ENCODE data around the gene IDH3A.

The IDH3A gene

GRCh38 chr15:78213425-78213750, 64.2 kb downstream of the IDH3A start:
- in situ Hi-C loops (cut with HindIII; ENCODE audit: low sequenced_read_pairs): no loop called here

DNA sequence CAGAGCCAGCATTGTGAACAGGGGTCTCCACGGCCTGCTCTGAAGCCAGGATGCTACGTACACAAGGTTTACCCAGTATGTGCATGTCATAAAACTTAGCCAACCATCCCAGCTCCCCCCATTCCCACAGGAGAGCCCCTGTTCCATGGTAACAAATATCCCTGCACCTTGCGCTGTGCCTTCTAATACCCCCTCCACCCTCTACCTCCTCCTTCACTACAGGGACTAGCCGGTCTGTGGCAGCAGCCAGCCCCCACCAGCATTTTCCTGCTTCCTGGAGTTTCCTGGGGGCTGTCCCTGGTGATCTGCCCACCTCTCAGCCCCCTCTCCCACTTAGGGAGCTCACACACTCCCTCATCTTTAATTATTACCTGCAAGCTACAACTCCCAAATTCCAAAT, 64.8 kb downstream of the IDH3A start:
- in situ Hi-C loops (cut with HindIII; ENCODE audit: low sequenced_read_pairs): no loop called here

DNA sequence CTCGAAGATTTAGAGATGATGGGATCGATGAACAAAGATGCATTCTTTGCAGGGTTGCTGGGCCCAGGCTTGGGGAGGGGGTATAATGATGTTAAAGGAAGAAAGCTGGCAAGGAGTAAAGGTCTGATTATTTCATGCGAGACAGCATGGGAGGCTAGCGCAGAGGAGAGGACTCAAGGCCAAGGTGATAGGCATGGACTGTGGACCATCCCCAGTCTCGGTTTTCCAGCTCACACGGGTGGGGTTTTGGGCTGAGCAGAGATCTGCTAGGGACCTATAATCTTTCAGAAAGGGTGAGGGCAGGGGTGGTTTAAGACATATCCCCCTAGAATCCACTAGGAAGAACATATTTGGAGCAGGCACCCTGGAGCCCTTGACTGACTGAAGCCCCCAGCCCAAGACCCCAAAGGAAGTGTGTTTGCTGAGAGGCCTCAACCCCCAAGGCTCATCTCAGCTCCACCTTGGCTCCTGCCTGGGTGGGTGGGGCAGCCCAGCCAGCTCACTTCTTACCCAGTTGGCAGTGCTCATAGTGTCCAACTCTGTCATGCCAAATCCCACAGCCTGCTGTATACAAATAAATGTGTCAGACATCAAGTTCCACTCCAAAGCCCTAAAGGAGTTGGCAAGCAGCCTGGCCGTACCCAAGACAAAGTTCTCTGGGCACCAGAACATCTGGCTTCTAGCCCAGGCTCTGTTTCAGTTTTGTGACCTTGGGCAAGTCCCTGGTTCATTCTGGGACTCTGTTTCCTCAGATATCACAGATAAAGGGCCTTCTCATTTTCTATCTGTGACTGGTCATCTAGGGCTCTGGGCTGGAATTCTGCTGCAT, 67.3 kb downstream of the IDH3A start:
- in situ Hi-C loops (cut with HindIII; ENCODE audit: low sequenced_read_pairs): no loop called here

GRCh38 chr15:78220713-78221112, 71.6 kb downstream of the IDH3A start:
- in situ Hi-C loops (cut with HindIII; ENCODE audit: low sequenced_read_pairs): no loop called here
